Amniotic stem cell (primary cell): ENCODE measurements around the gene UNCX.

Source experiments
- DNase-seq: peaks from one replicate; lab custom pipeline; 2025; lab: John Stamatoyannopoulos, UW

The UNCX gene

GRCh38 chr7:1243964-1244416 lies 11.3 kb downstream of the UNCX start:
- DNase-seq: no peak

- DNase-seq: no peak
These were observed 12.2 kb downstream of the UNCX start for GRCh38 chr7:1244700-1245523.

GRCh38 chr7:1245524-1246050 lies 12.9 kb downstream of the UNCX start:
- DNase-seq: no peak

- DNase-seq: no peak
These were observed 13.6 kb downstream of the UNCX start for GRCh38 chr7:1246160-1246870.

- DNase-seq: no peak
These were observed 14.3 kb downstream of the UNCX start for GRCh38 chr7:1246871-1247526.

- no peak for DNase-seq
These were observed 14.9 kb downstream of the UNCX start for GRCh38 chr7:1247527-1248041.

- no peak for DNase-seq
These were observed 15.7 kb downstream of the UNCX start for GRCh38 chr7:1248143-1248915.

GRCh38 chr7:1248916-1249581 lies 16.4 kb downstream of the UNCX start:
- DNase-seq: no peak

GRCh38 chr7:1249731-1250130 lies 17.1 kb downstream of the UNCX start:
- no peak for DNase-seq

GRCh38 chr7:1250901-1251300 lies 18.2 kb downstream of the UNCX start:
- no peak for DNase-seq

GRCh38 chr7:1251796-1252539 lies 19.3 kb downstream of the UNCX start:
- DNase-seq: no peak

- DNase-seq: no peak
These were observed 19.9 kb downstream of the UNCX start for GRCh38 chr7:1252540-1253090.

GRCh38 chr7:1253681-1254181 lies 21.1 kb downstream of the UNCX start:
- no peak for DNase-seq

- no peak for DNase-seq
These were observed 21.8 kb downstream of the UNCX start for GRCh38 chr7:1254281-1255079.

- no peak for DNase-seq
These were observed 22.6 kb downstream of the UNCX start for GRCh38 chr7:1255080-1255816.

GRCh38 chr7:1255817-1256340 lies 23.2 kb downstream of the UNCX start:
- no peak for DNase-seq

GRCh38 chr7:1256621-1257020 lies 23.9 kb downstream of the UNCX start:
- no peak for DNase-seq

- DNase-seq: no peak
These were observed 24.5 kb downstream of the UNCX start for GRCh38 chr7:1257221-1257620.
